IMR-90 (cell line): ENCODE measurements around the gene GPR15LG. TPM values are rescaled to one million over a fixed set of nuclear protein-coding genes. Genes with fewer than 3 reads are reported as not detected.

Experiments used
- ATAC-seq: fragments of 200-7000 bp; cut with Tn5 transposase; 2 replicates; pipeline ENCODE4 v1.9.1; 2020; ENCODE audit warnings: low read depth, mild to moderate bottlenecking, moderate library complexity
- BruUV-seq: library from RNA; stranded (reverse); fragments of 400-500 nt; replicated peaks from 2 replicates; lab custom pipeline; 2021; lab: Mats Ljungman, UMichigan
- CTCF ChIA-PET: fragments of 300-600 bp; formaldehyde crosslinking; extraction: SDS; loops from one replicate; lab custom pipeline; 2021; ENCODE audit warnings: antibody characterized with exemption; lab: Yijun Ruan, JAX
- POLR2A ChIA-PET: fragments of 300-600 bp; sonication (Branson Sonifier 250); formaldehyde crosslinking; loops from one replicate; lab custom pipeline; 2022; ENCODE audit warnings: antibody characterized with exemption; ENCODE audit not compliant: unreplicated experiment; lab: Charles Lee
- DNase-seq: peaks from one replicate; pipeline ENCODE4 v3.0.0; 2013
- H2AFZ ChIP-seq: replicated peaks from 2 replicates; pipeline ENCODE3; 2013; ENCODE audit warnings: low read length, mild to moderate bottlenecking; ENCODE audit not compliant: poor library complexity
- H2AK5ac ChIP-seq: 2 replicates; pipeline ENCODE4 v1.6.1; 2013; ENCODE audit warnings: low read depth, low read length, inconsistent platforms
- H2AK9ac ChIP-seq: replicated peaks from 2 replicates; pipeline ENCODE3; 2013; ENCODE audit warnings: mild to moderate bottlenecking, low read depth, low read length, moderate library complexity; ENCODE audit not compliant: poor library complexity
- H2BK120ac ChIP-seq: 2 replicates; pipeline ENCODE4 v1.6.1; 2013; ENCODE audit warnings: low read depth, low read length, inconsistent platforms
- H2BK15ac ChIP-seq: 3 replicates; pipeline ENCODE4 v1.6.1; 2013; ENCODE audit warnings: low read depth, low read length, inconsistent platforms
- H2BK20ac ChIP-seq: 2 replicates; pipeline ENCODE4 v1.6.1; 2013; ENCODE audit warnings: low read depth, mild to moderate bottlenecking, inconsistent platforms, low read length, moderate library complexity
- H2BK5ac ChIP-seq: 2 replicates; pipeline ENCODE4 v1.6.1; 2013; ENCODE audit warnings: mild to moderate bottlenecking, low read depth, low read length, inconsistent platforms; ENCODE audit not compliant: poor library complexity, severe bottlenecking
- H3K14ac ChIP-seq: replicated peaks from 2 replicates; pipeline ENCODE4 v1.6.1; 2013; ENCODE audit warnings: low read depth, low read length, inconsistent platforms
- H3K18ac ChIP-seq: 2 replicates; pipeline ENCODE4 v1.6.1; 2013; ENCODE audit warnings: low read depth, low read length, control low read depth
- H3K23ac ChIP-seq: 2 replicates; pipeline ENCODE4 v1.6.1; 2013; ENCODE audit warnings: low read depth, low read length, inconsistent platforms
- H3K27ac ChIP-seq: 2 replicates; pipeline ENCODE4 v1.5.1; 2013; ENCODE audit warnings: mild to moderate bottlenecking, control low read depth, low read length; ENCODE audit not compliant: insufficient read depth
- H3K27me3 ChIP-seq: 2 replicates; pipeline ENCODE4 v1.6.1; 2013; ENCODE audit warnings: low read length; ENCODE audit not compliant: control insufficient read depth, insufficient read depth
- H3K36me3 ChIP-seq: 2 replicates; pipeline ENCODE4 v1.6.1; 2013; ENCODE audit warnings: low read length, mixed read lengths; ENCODE audit not compliant: control insufficient read depth, insufficient read depth
- H3K4ac ChIP-seq: 2 replicates; pipeline ENCODE4 v1.6.1; 2013; ENCODE audit warnings: low read depth, low read length, inconsistent platforms
- H3K4me1 ChIP-seq: 2 replicates; pipeline ENCODE4 v1.6.1; 2013; ENCODE audit warnings: low read length, mixed read lengths; ENCODE audit not compliant: control insufficient read depth, insufficient read depth
- H3K4me2 ChIP-seq: 2 replicates; pipeline ENCODE4 v1.6.1; 2013; ENCODE audit warnings: low read depth, mild to moderate bottlenecking, control low read depth, low read length, moderate library complexity
- H3K4me3 ChIP-seq: 2 replicates; pipeline ENCODE4 v1.5.1; 2013; ENCODE audit warnings: low read depth, mild to moderate bottlenecking, control low read depth, low read length, moderate library complexity; ENCODE audit not compliant: insufficient read depth
- H3K56ac ChIP-seq: 2 replicates; pipeline ENCODE4 v1.6.1; 2013; ENCODE audit warnings: low read length, inconsistent platforms; ENCODE audit not compliant: insufficient read depth; ENCODE audit errors: extremely low read depth
- H3K79me1 ChIP-seq, 2 experiments: 2 replicates each; pipeline ENCODE4 v1.6.1; 2013; ENCODE audit warnings: low read length in 2 of 2, inconsistent platforms in 1 of 2, low read depth in 1 of 2
- H3K9ac ChIP-seq: 2 replicates; pipeline ENCODE4 v1.6.1; 2013; ENCODE audit warnings: low read depth, low read length, control low read depth
- H3K9me1 ChIP-seq: 2 replicates; pipeline ENCODE4 v1.6.1; 2013; ENCODE audit warnings: low read length, inconsistent platforms; ENCODE audit not compliant: insufficient read depth
- H3K9me3 ChIP-seq: 2 replicates; pipeline ENCODE4 v1.6.1; 2013; ENCODE audit warnings: low read length; ENCODE audit not compliant: control insufficient read depth, insufficient read depth
- H4K20me1 ChIP-seq: 2 replicates; pipeline ENCODE4 v1.6.1; 2013; ENCODE audit warnings: low read length, inconsistent platforms; ENCODE audit not compliant: insufficient read depth
- H4K5ac ChIP-seq: 2 replicates; pipeline ENCODE4 v1.6.1; 2013; ENCODE audit warnings: mild to moderate bottlenecking, low read depth, low read length, control low read depth
- H4K8ac ChIP-seq, 2 experiments: 2 replicates each; pipeline ENCODE4 v1.6.1; 2013; ENCODE audit warnings: low read depth in 2 of 2, low read length in 2 of 2, control low read depth in 1 of 2, inconsistent platforms in 1 of 2
- H4K91ac ChIP-seq: 2 replicates; pipeline ENCODE4 v1.6.1; 2013; ENCODE audit warnings: low read depth, low read length, inconsistent platforms; ENCODE audit not compliant: insufficient read depth
- BHLHE40 ChIP-seq: fragments of 150-350 bp; IDR thresholded peaks from 2 replicates; pipeline ENCODE4 v1.6.1; 2016; ENCODE audit warnings: mild to moderate bottlenecking, low read depth, low read length
- CEBPB ChIP-seq: IDR thresholded peaks from 2 replicates; pipeline ENCODE4 v1.6.1; 2012; ENCODE audit warnings: low read depth, low read length, improper control_type of control experiment
- CHD1 ChIP-seq: IDR thresholded peaks from 2 replicates; pipeline ENCODE4 v1.6.1; 2012; ENCODE audit warnings: low read depth, low read length, improper control_type of control experiment
- FOS ChIP-seq: fragments of 150-350 bp; IDR thresholded peaks from 2 replicates; pipeline ENCODE4 v1.6.1; 2016; ENCODE audit warnings: low read depth, low read length
- MAFK ChIP-seq: IDR thresholded peaks from 2 replicates; pipeline ENCODE4 v1.6.1; 2012; ENCODE audit warnings: low read depth, low read length, improper control_type of control experiment
- MAZ ChIP-seq: IDR thresholded peaks from 2 replicates; pipeline ENCODE4 v1.6.1; 2012; ENCODE audit warnings: low read depth, mild to moderate bottlenecking, low read length, improper control_type of control experiment, moderate library complexity, borderline replicate concordance
- MXI1 ChIP-seq: IDR thresholded peaks from 2 replicates; pipeline ENCODE4 v1.6.1; 2012; ENCODE audit warnings: low read depth, mild to moderate bottlenecking, low read length, moderate library complexity, borderline replicate concordance
- NFE2L2 ChIP-seq: fragments of 150-350 bp; IDR thresholded peaks from 2 replicates; pipeline ENCODE4 v1.6.1; 2016; ENCODE audit warnings: low read depth, mild to moderate bottlenecking, low read length
- POLR2A ChIP-seq: IDR thresholded peaks from 2 replicates; pipeline ENCODE4 v1.6.1; 2012; ENCODE audit warnings: mild to moderate bottlenecking, low read depth, low read length
- RAD21 ChIP-seq: IDR thresholded peaks from 2 replicates; pipeline ENCODE4 v1.6.1; 2012; ENCODE audit warnings: low read length, improper control_type of control experiment
- RCOR1 ChIP-seq: IDR thresholded peaks from 2 replicates; pipeline ENCODE4 v1.6.1; 2012; ENCODE audit warnings: mild to moderate bottlenecking, low read length, improper control_type of control experiment; ENCODE audit not compliant: insufficient replicate concordance
- RFX5 ChIP-seq: IDR thresholded peaks from 2 replicates; pipeline ENCODE4 v1.8.0; 2012; ENCODE audit warnings: low read depth, mild to moderate bottlenecking, low read length, moderate library complexity
- SMC3 ChIP-seq: fragments of 150-350 bp; IDR thresholded peaks from 2 replicates; pipeline ENCODE4 v1.6.1; 2016; ENCODE audit warnings: low read depth, mild to moderate bottlenecking, antibody characterized with exemption, low read length, moderate library complexity
- WGBS, 2 experiments: methylation state at CpG; one replicate each; pipeline versions ENCODE4 v1.1.5 to v1.1.7; 2013; ENCODE audit warnings: missing lambda C conversion rate in 2 of 2; ENCODE audit not compliant: insufficient read length in 1 of 2; ENCODE audit errors: extremely low coverage in 2 of 2; 5-methylcytosine and 5-hydroxymethylcytosine counted together
- dilution Hi-C: fragments of 300-500 bp; cut with HindIII; formaldehyde crosslinking; loops from one replicate; pipeline ENCODE4 v1.14.3; 2018; ENCODE audit warnings: low sequenced_read_pairs; ENCODE audit not compliant: unreplicated experiment
- in situ Hi-C: fragments of 300-500 bp; cut with MboI; formaldehyde crosslinking; loops from 3 replicates; pipeline ENCODE4 v1.14.3; 2019; ENCODE audit warnings: low sequenced_read_pairs, inconsistent platforms, mixed read lengths
- intact Hi-C: fragments of 100-400 bp; cut with micrococcal nuclease; formaldehyde crosslinking; loops from 2 replicates; pipeline ENCODE4 v1.10.0; 2022
- polyA plus RNA-seq, 3 experiments: library from polyadenylated mRNA; depleted of rRNA; stranded (reverse); fragments of >200 nt; gene quantifications; 2 replicates each; pipeline ENCODE4 v1.2.3, GENCODE V29; 2012; ENCODE audit warnings: low replicate concordance in 1 of 3
- total RNA-seq: library from RNA; depleted of rRNA; stranded (reverse); fragments of >200 nt; gene quantifications from 2 replicates; pipeline ENCODE4 v1.2.3, GENCODE V29; 2012
- TF ChIP-seq, protein P1 (sequence below): fragments of 150-350 bp; IDR thresholded peaks from 2 replicates; pipeline ENCODE4 v1.6.1; 2017; ENCODE audit warnings: mild to moderate bottlenecking, antibody characterized with exemption, low read length, low read depth
- TF ChIP-seq, protein P2 (sequence below): conservative IDR thresholded peaks from 2 replicates; pipeline ENCODE4 v1.5.1; 2012; ENCODE audit warnings: mild to moderate bottlenecking, low read depth, low read length, improper control_type of control experiment
- TF ChIP-seq, protein P3 (sequence below): fragments of 150-350 bp; IDR thresholded peaks from 2 replicates; pipeline ENCODE4 v1.6.1; 2016; ENCODE audit warnings: low read depth, mild to moderate bottlenecking, low read length, moderate library complexity, borderline replicate concordance

The GPR15LG gene
- total and polyA plus RNA-seq, 2 of the 4 experiments (the other 2 are of a cell fraction), result not detected

DNA sequence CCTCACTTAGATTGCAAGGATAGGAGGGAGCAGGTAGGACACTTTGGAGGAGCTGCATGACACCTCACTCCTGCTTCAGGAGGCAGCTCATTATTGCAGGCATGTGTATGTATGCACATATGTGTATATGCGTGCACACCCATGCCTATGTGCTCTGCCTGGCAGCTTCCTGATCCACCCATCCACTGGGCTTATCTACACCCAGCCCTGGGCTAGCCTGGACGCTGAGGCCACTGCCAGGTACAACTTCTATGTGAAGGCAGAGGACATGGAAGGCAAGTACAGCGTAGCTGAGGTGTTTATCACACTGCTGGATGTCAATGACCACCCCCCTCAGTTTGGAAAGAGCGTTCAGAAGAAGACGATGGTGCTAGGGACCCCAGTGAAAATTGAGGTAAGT lies 38.4 kb downstream of the GPR15LG start:
- Histone ChIP-seq H3K36me3 (no peaks in the 10 kb centered on the region), H3K27me3 (peaks cover 3% of the 10 kb centered on the region; the same call in 1 of the 2 replicates), H3K79me1 (no peaks in the 10 kb centered on the region), H2BK15ac (no peak overlapping the region), H4K91ac (no peak overlapping the region), H3K9ac (no peak overlapping the region), H3K9me1 (no peaks in the 10 kb centered on the region), H3K9me3 (no peaks in the 10 kb centered on the region), H2AK5ac (no peak overlapping the region), H2BK5ac (no peak overlapping the region), H2AK9ac (no peak overlapping the region), H4K8ac (no peak overlapping the region), H3K4ac (no peak overlapping the region), H2BK20ac (no peak overlapping the region), H3K27ac (no peak overlapping the region), H3K4me1 (no peaks in the 10 kb centered on the region), H3K23ac (no peak overlapping the region), H2AFZ (no peak overlapping the region), H3K4me2 (no peak overlapping the region), H3K18ac (no peak overlapping the region), H3K4me3 (no peak overlapping the region), H3K56ac (no peak overlapping the region), H4K5ac (no peak overlapping the region), H3K14ac (no peak overlapping the region), H4K20me1 (no peaks in the 10 kb centered on the region), H2BK120ac (no peak overlapping the region)
- CTCF ChIA-PET, result no interaction called here
- intact Hi-C loops (no loop called here), dilution Hi-C loops (no loop called here), in situ Hi-C loops (no loop called here)
- TF ChIP-seq MAFK (no peak), MAZ (no peak), RCOR1 (no peak), BHLHE40 (no peak), NFE2L2 (no peak), CEBPB (no peak), RAD21 (no peak), MXI1 (no peak), RFX5 (no peak), POLR2A (no peak), CHD1 (no peak), FOS (no peak), SMC3 (no peak)
- TF ChIP-seq, protein P1, sequence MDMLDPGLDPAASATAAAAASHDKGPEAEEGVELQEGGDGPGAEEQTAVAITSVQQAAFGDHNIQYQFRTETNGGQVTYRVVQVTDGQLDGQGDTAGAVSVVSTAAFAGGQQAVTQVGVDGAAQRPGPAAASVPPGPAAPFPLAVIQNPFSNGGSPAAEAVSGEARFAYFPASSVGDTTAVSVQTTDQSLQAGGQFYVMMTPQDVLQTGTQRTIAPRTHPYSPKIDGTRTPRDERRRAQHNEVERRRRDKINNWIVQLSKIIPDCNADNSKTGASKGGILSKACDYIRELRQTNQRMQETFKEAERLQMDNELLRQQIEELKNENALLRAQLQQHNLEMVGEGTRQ, result no peak
- TF ChIP-seq, protein P2, sequence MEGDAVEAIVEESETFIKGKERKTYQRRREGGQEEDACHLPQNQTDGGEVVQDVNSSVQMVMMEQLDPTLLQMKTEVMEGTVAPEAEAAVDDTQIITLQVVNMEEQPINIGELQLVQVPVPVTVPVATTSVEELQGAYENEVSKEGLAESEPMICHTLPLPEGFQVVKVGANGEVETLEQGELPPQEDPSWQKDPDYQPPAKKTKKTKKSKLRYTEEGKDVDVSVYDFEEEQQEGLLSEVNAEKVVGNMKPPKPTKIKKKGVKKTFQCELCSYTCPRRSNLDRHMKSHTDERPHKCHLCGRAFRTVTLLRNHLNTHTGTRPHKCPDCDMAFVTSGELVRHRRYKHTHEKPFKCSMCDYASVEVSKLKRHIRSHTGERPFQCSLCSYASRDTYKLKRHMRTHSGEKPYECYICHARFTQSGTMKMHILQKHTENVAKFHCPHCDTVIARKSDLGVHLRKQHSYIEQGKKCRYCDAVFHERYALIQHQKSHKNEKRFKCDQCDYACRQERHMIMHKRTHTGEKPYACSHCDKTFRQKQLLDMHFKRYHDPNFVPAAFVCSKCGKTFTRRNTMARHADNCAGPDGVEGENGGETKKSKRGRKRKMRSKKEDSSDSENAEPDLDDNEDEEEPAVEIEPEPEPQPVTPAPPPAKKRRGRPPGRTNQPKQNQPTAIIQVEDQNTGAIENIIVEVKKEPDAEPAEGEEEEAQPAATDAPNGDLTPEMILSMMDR, result no peak
- TF ChIP-seq, protein P3, sequence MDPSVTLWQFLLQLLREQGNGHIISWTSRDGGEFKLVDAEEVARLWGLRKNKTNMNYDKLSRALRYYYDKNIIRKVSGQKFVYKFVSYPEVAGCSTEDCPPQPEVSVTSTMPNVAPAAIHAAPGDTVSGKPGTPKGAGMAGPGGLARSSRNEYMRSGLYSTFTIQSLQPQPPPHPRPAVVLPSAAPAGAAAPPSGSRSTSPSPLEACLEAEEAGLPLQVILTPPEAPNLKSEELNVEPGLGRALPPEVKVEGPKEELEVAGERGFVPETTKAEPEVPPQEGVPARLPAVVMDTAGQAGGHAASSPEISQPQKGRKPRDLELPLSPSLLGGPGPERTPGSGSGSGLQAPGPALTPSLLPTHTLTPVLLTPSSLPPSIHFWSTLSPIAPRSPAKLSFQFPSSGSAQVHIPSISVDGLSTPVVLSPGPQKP, result no peak
- no CpG with 5 or more reads among the region's 5 CpGs for WGBS, 2 experiments
- no peak for ATAC-seq
- BruUV-seq, result no TSS peak
- POLR2A ChIA-PET, result no interaction called here
- no peak for DNase-seq
